OCI-LY7 (cell line): ENCODE measurements around the gene POR.

Experiments
- EZH2phosphoT487 ChIP-seq: fragments of 200-600 bp; sonication (generic); IDR thresholded peaks from 2 replicates; pipeline ENCODE4 v1.6.1; 2018; ENCODE audit warnings: low read depth, borderline replicate concordance, mild to moderate bottlenecking, mixed run types, antibody characterized with exemption, low read length, moderate library complexity, mixed read lengths
- TF ChIP-seq, protein P1 (sequence below): fragments of 200-600 bp; sonication (generic); conservative IDR thresholded peaks from 2 replicates; pipeline ENCODE4 v1.5.1; 2014; ENCODE audit warnings: mild to moderate bottlenecking, antibody characterized with exemption, low read length, moderate library complexity, mixed read lengths

DNA sequence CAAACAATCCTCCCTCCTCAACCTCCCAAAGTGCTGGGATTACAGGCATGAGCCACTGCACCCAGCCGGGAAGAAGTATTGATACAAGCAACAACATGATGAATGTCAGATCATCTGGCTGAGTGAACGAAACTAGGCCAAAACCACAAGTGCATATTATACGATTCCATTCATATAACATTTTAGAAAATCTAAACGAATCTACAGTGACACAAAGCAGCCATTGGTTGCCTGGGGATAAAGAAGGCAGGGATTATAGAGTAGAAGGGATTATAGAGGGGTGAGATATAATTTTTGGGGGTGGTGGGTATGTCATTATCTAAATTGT lies 47.6 kb upstream of the POR start:
- TF ChIP-seq, protein P1, sequence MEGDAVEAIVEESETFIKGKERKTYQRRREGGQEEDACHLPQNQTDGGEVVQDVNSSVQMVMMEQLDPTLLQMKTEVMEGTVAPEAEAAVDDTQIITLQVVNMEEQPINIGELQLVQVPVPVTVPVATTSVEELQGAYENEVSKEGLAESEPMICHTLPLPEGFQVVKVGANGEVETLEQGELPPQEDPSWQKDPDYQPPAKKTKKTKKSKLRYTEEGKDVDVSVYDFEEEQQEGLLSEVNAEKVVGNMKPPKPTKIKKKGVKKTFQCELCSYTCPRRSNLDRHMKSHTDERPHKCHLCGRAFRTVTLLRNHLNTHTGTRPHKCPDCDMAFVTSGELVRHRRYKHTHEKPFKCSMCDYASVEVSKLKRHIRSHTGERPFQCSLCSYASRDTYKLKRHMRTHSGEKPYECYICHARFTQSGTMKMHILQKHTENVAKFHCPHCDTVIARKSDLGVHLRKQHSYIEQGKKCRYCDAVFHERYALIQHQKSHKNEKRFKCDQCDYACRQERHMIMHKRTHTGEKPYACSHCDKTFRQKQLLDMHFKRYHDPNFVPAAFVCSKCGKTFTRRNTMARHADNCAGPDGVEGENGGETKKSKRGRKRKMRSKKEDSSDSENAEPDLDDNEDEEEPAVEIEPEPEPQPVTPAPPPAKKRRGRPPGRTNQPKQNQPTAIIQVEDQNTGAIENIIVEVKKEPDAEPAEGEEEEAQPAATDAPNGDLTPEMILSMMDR: no peak
- no peak for TF ChIP-seq EZH2phosphoT487
